ENCODE measurements around the gene C1orf210. TPM values are rescaled to one million over a fixed set of nuclear protein-coding genes. Genes with fewer than 3 reads are reported as not detected.

The C1orf210 gene
- polyA plus RNA-seq, 1 experiment, result not detected

GRCh38 chr1:43280692-43281091, 4.7 kb downstream of the C1orf210 start:
- no peak overlapping the region for H3K27ac ChIP-seq (ENCODE audit: low read depth, low read length)
- TF ChIP-seq, protein P1, sequence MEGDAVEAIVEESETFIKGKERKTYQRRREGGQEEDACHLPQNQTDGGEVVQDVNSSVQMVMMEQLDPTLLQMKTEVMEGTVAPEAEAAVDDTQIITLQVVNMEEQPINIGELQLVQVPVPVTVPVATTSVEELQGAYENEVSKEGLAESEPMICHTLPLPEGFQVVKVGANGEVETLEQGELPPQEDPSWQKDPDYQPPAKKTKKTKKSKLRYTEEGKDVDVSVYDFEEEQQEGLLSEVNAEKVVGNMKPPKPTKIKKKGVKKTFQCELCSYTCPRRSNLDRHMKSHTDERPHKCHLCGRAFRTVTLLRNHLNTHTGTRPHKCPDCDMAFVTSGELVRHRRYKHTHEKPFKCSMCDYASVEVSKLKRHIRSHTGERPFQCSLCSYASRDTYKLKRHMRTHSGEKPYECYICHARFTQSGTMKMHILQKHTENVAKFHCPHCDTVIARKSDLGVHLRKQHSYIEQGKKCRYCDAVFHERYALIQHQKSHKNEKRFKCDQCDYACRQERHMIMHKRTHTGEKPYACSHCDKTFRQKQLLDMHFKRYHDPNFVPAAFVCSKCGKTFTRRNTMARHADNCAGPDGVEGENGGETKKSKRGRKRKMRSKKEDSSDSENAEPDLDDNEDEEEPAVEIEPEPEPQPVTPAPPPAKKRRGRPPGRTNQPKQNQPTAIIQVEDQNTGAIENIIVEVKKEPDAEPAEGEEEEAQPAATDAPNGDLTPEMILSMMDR (IDR thresholded peaks at IDR 0.05; ENCODE audit: low read depth, low read length), result no peak

DNA sequence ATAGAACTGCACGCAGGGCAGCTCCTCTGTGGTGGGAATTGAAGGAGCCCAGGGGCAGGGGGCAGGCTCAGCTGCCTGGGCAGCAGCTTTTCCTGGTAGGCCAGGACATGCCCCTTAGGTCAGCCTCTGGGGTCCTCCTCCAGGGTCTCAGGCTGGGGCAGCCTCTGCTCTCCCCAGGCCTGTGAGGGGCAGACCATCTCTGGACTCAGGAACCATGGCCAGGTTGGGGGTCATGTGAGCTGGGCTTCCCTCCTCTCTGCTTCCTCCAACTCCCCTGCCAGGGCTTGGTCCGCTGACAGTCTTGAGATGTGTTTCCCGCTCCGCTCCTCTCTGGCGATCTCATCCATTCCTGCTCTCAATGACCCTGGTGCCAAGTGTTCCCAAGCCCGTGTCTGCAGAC, 5.7 kb downstream of the C1orf210 start:
- TF ChIP-seq, protein P1 (IDR thresholded peaks at IDR 0.05; ENCODE audit: low read depth, low read length), result no peak
- H3K27ac ChIP-seq (ENCODE audit: low read depth, low read length), result no peak overlapping the region
- peaks cover 16% of the 10 kb centered on the region for H3K27me3 ChIP-seq (ENCODE audit: control insufficient read depth, insufficient read depth, low read length)
- ChIA-PET POLR2A (no interaction called here), CTCF (no interaction called here)
- no peak overlapping the region for H3K4me3 ChIP-seq (ENCODE audit: low read depth, low read length)
- H3K9me3 ChIP-seq (ENCODE audit: control insufficient read depth, insufficient read depth, low read length), result no peaks in the 10 kb centered on the region; the same call in 1 of the 2 replicates
- DNase-seq (ENCODE audit: low read depth, low spot score), result no peak

More at GRCh38 chr1:43280692-43281091, 4.7 kb downstream of the C1orf210 start:
- CTCF ChIA-PET, result interaction anchor here (1.0 kb wide), 1 partner anchor 42 kb away, joined by 3 read pairs; no protein-coding TSS in a partner anchor
- POLR2A ChIA-PET, result no interaction called here
- H3K27me3 ChIP-seq (ENCODE audit: control insufficient read depth, insufficient read depth, low read length), result peaks cover 16% of the 10 kb centered on the region
- no peak overlapping the region for H3K4me3 ChIP-seq (ENCODE audit: low read depth, low read length)
- no peaks in the 10 kb centered on the region; the same call in 1 of the 2 replicates for H3K9me3 ChIP-seq (ENCODE audit: control insufficient read depth, insufficient read depth, low read length)
- DNase-seq (ENCODE audit: low read depth, low spot score), result no peak

DNA sequence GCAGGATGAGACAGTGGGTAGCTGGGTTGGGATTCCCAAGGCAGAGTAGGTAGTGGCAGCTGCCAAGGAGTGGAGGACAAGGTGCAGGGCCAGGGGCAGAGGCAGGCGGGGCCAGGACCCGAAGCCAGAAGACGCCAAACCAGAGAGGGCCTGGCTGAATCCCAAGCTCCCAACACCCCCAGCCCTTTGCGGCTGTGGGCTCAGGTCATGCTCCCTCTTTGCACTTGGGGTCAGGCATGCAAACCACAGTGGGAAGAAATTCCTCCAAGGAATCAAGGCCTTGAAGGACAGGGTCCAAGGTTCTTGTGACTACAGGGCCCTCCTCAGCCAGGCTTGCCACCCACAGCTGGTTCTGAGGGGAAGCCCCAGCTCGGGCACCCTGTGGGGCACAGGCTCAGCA, 6.2 kb downstream of the C1orf210 start:
- ChIA-PET CTCF (no interaction called here), POLR2A (no interaction called here)
- no peak for DNase-seq (ENCODE audit: low read depth, low spot score)
- H3K4me3 ChIP-seq (ENCODE audit: low read depth, low read length), result no peak overlapping the region
- H3K27ac ChIP-seq (ENCODE audit: low read depth, low read length), result no peak overlapping the region
- H3K9me3 ChIP-seq (ENCODE audit: control insufficient read depth, insufficient read depth, low read length), result no peaks in the 10 kb centered on the region; the same call in 1 of the 2 replicates
- peaks cover 14% of the 10 kb centered on the region for H3K27me3 ChIP-seq (ENCODE audit: control insufficient read depth, insufficient read depth, low read length)
- TF ChIP-seq, protein P1 (IDR thresholded peaks at IDR 0.05; ENCODE audit: low read depth, low read length), result no peak

DNA sequence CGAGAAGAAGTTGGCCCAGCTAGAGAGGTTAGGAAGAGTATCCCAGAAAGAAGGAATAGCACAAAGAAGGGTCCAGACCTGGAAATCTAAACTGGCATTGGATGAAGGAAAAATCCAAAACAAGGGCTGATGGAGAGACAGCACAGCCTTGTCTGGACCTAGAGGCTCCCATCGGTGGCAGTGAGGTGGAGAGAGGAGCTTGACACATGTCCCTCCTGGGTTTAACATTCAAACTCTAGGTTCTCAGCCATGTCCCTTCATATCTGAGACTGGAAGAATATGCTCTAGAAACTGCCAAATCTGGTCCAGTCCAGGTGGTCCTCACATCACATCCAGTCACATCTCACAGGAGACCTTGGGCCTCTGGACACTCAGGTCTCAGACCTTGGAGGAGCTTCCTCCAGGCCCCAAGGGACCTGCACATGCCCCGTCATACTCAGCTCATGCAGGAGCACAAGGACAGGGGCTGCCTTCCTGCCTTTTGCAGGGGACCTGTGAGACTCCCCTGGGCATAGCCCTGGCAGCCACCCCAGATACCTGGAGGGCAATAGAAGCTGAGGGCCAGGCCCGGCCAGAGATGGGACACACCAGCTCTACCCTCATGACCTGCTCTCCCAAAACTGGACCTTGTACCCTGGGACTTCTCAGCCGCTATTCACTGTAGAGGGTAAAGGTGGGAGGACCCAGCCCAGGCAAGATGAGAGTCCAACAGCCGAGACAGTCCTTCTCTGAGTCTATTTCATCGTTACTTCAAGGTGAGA, 8.1 kb downstream of the C1orf210 start:
- ChIA-PET POLR2A (no interaction called here), CTCF (no interaction called here)
- TF ChIP-seq, protein P1 (IDR thresholded peaks at IDR 0.05; ENCODE audit: low read depth, low read length), result no peak
- Histone ChIP-seq H3K9me3 (ENCODE audit: control insufficient read depth, insufficient read depth, low read length) (no peaks in the 10 kb centered on the region; the same call in 1 of the 2 replicates), H3K4me3 (ENCODE audit: low read depth, low read length) (no peak overlapping the region), H3K27me3 (ENCODE audit: control insufficient read depth, insufficient read depth, low read length) (peaks cover 14% of the 10 kb centered on the region), H3K27ac (ENCODE audit: low read depth, low read length) (no peak overlapping the region)
- no peak for DNase-seq (ENCODE audit: low read depth, low spot score)

DNA sequence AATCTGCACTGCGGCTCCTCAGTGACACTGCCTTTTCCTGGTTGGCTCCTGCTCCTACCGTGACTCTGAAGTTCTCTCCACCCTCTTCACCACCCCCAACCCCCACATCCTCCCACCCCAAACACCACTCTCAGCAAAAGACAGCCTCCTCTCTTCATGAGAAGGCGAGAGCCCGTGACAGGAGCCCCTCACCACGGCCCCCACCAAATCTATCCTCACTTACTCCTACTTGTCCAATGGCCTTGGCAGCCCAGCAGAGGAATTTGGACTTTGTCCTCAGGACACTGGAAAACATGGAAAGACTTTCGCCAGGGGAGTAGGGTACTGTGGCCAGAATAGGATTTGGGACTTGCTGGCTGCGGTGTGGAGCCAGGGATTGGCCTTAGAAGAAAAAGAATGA, 8.7 kb downstream of the C1orf210 start:
- H3K27ac ChIP-seq (ENCODE audit: low read depth, low read length), result no peak overlapping the region
- H3K9me3 ChIP-seq (ENCODE audit: control insufficient read depth, insufficient read depth, low read length), result no peaks in the 10 kb centered on the region; the same call in 1 of the 2 replicates
- TF ChIP-seq, protein P1 (IDR thresholded peaks at IDR 0.05; ENCODE audit: low read depth, low read length), result no peak
- no peak overlapping the region for H3K4me3 ChIP-seq (ENCODE audit: low read depth, low read length)
- no peak for DNase-seq (ENCODE audit: low read depth, low spot score)
- ChIA-PET CTCF (no interaction called here), POLR2A (no interaction called here)
- peaks cover 14% of the 10 kb centered on the region for H3K27me3 ChIP-seq (ENCODE audit: control insufficient read depth, insufficient read depth, low read length)

Data from AG04450 (cell line).